GM18526 (cell line): ENCODE results near the gene TBC1D4.

Experiments used
- POLR2A ChIP-seq: IDR thresholded peaks from 3 replicates; pipeline ENCODE4 v1.6.1; 2011; ENCODE audit not compliant: insufficient read length; ENCODE audit errors: extremely low read depth

TBC1D4 gene

GRCh38 chr13:75445717-75446499, 36.1 kb downstream of the TBC1D4 start:
- TF ChIP-seq POLR2A = no peak

- no peak for TF ChIP-seq POLR2A
Measured at GRCh38 chr13:75444016-75444415, 38.0 kb downstream of the TBC1D4 start.

- no peak for TF ChIP-seq POLR2A
Measured at GRCh38 chr13:75443356-75443958, 38.5 kb downstream of the TBC1D4 start.

GRCh38 chr13:75442736-75443234, 39.2 kb downstream of the TBC1D4 start:
- TF ChIP-seq POLR2A = no peak

GRCh38 chr13:75440100-75440499, 41.9 kb downstream of the TBC1D4 start:
- TF ChIP-seq POLR2A = no peak

GRCh38 chr13:75437582-75438318, 44.2 kb downstream of the TBC1D4 start:
- TF ChIP-seq POLR2A = no peak

- TF ChIP-seq POLR2A = no peak
Measured at GRCh38 chr13:75432811-75433244, 49.1 kb downstream of the TBC1D4 start.

GRCh38 chr13:75432045-75432444, 49.9 kb downstream of the TBC1D4 start:
- TF ChIP-seq POLR2A = no peak

- no peak for TF ChIP-seq POLR2A
Measured at GRCh38 chr13:75430436-75431209, 51.3 kb downstream of the TBC1D4 start.

GRCh38 chr13:75426421-75426820, 55.5 kb downstream of the TBC1D4 start:
- no peak for TF ChIP-seq POLR2A

GRCh38 chr13:75425216-75426009, 56.6 kb downstream of the TBC1D4 start:
- no peak for TF ChIP-seq POLR2A

- no peak for TF ChIP-seq POLR2A
Measured at GRCh38 chr13:75423946-75424345, 58.0 kb downstream of the TBC1D4 start.

- TF ChIP-seq POLR2A = no peak
Measured at GRCh38 chr13:75422028-75422427, 59.9 kb downstream of the TBC1D4 start.

- no peak for TF ChIP-seq POLR2A
Measured at GRCh38 chr13:75421133-75421532, 60.8 kb downstream of the TBC1D4 start.
